ENCODE data around the gene CEP76.

DNA sequence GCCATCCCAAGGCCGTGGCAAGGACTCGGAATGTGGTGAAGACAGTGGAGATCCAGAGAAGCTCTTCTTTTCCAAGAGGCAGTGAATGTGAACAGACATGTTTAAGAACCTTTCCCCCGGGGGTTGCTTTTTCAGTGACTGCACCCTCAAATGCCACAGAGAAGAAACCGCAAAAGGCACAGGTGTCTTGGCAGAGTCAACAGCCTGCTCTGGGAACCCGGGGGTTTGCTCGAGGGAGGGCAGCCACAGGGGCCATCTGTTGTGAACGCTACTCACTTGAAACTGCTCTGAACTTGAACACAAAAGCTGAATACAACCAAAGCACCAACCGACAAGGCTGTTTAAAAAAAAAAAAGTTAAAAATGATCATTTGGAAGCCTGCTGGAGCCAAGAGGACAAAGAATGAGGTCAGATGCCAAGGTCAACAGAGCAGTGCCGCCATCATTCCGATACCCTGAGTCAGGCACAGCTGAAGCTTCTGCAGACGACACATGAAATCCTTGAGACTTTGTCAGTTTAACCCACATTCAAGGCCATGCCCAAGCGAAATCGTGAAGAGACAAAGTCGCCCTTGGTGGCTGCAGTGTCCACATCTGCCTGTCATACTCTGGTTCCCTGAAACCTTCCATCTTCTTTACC is 47.7 kb upstream of the CEP76 start:
- TF ChIP-seq CTCF (IDR thresholded peaks at IDR 0.05; ENCODE audit: borderline replicate concordance, extremely low read depth, low read length, poor library complexity, severe bottlenecking): no peak
- no peak for TF ChIP-seq EZH2 (IDR thresholded peaks at IDR 0.05; ENCODE audit: borderline replicate concordance, low read depth, low read length, severe bottlenecking)

Measured in DND-41 (cell line).